GM18520 (cell line): ENCODE data around the gene RUNDC1.
"Not testable (repeated sequence)": the region's sequence is repeated elsewhere in the genome, so short reads cannot be mapped to it uniquely, and the experiment has no call there.

Experiments
- ATAC-seq: cut with Tn5 transposase; IDR thresholded peaks from one replicate; pipeline ENCODE4 v1.9.1; 2021; ENCODE audit not compliant: unreplicated experiment

The RUNDC1 gene

GRCh38 chr17:42989726-42990652 lies 9.6 kb downstream of the RUNDC1 start:
- ATAC-seq: no peak

- no peak for ATAC-seq
Observed at GRCh38 chr17:42991471-42991870, 11.1 kb downstream of the RUNDC1 start.

GRCh38 chr17:42992872-42993271 lies 12.5 kb downstream of the RUNDC1 start:
- ATAC-seq: no peak

- ATAC-seq: not testable (repeated sequence)
Observed at GRCh38 chr17:42993913-42994312, 13.5 kb downstream of the RUNDC1 start.

GRCh38 chr17:42997390-42997983 lies 17.1 kb downstream of the RUNDC1 start:
- ATAC-seq: no peak

GRCh38 chr17:42997984-42998938 lies 17.9 kb downstream of the RUNDC1 start, which contains the start of gene RPL27:
Gene RPL27, plus strand, starts transcription at chr17:42998419. Its CDS starts 332 bp downstream, at chr17:42998751.
- peak; percentile 96 for ATAC-seq

GRCh38 chr17:42999003-42999525 lies 18.7 kb downstream of the RUNDC1 start:
- ATAC-seq: no peak

- not testable (repeated sequence) for ATAC-seq
Observed at GRCh38 chr17:43000894-43001293, 20.5 kb downstream of the RUNDC1 start.

- ATAC-seq: no peak
Observed at GRCh38 chr17:43003542-43004172, 23.3 kb downstream of the RUNDC1 start.

GRCh38 chr17:43006639-43007551 lies 26.5 kb downstream of the RUNDC1 start, which contains the start of gene IFI35:
Gene IFI35, plus strand, starts transcription at chr17:43006784. Its CDS starts 164 bp downstream, at chr17:43006948.
- ATAC-seq: peak; percentile 61

- ATAC-seq: no peak
Observed at GRCh38 chr17:43010667-43011308, 30.4 kb downstream of the RUNDC1 start.

GRCh38 chr17:43011728-43012472 lies 31.5 kb downstream of the RUNDC1 start:
- ATAC-seq: no peak

- no peak for ATAC-seq
Observed at GRCh38 chr17:43013296-43013695, 32.9 kb downstream of the RUNDC1 start.

GRCh38 chr17:43014020-43014648 lies 33.8 kb downstream of the RUNDC1 start:
- no peak for ATAC-seq

GRCh38 chr17:43014649-43015542 lies 34.5 kb downstream of the RUNDC1 start:
- no peak for ATAC-seq

GRCh38 chr17:43015579-43015978 lies 35.2 kb downstream of the RUNDC1 start:
- ATAC-seq: no peak
